GM23248 (cell line): Measurements from ENCODE around the gene XPNPEP1. TPM values are rescaled to one million over a fixed set of nuclear protein-coding genes. Genes with fewer than 3 reads are reported as not detected.

Source experiments
- DNase-seq: peaks from one replicate; pipeline ENCODE4 v3.0.0-alpha.2; 2015
- H2AFZ ChIP-seq: fragments of 200-600 bp; sonication (generic); 2 replicates; pipeline ENCODE4 v1.6.1; 2016; ENCODE audit warnings: antibody characterized with exemption
- H3F3A ChIP-seq: fragments of 200-600 bp; sonication (generic); 2 replicates; pipeline ENCODE4 v1.6.1; 2016; ENCODE audit warnings: mild to moderate bottlenecking, antibody characterized with exemption, mixed run types; ENCODE audit not compliant: insufficient read depth
- H3K27ac ChIP-seq: fragments of 200-600 bp; sonication (generic); 2 replicates; pipeline ENCODE4 v1.5.1; 2016; ENCODE audit warnings: mild to moderate bottlenecking
- H3K27me3 ChIP-seq: fragments of 200-600 bp; sonication (generic); replicated peaks from 2 replicates; pipeline ENCODE4 v1.6.1; 2016; ENCODE audit warnings: mild to moderate bottlenecking; ENCODE audit not compliant: insufficient read depth
- H3K36me3 ChIP-seq: fragments of 200-600 bp; sonication (generic); 2 replicates; pipeline ENCODE4 v1.6.1; 2016; ENCODE audit warnings: low read depth, mild to moderate bottlenecking
- H3K4me1 ChIP-seq: fragments of 200-600 bp; sonication (generic); 2 replicates; pipeline ENCODE4 v1.6.1; 2016; ENCODE audit warnings: mild to moderate bottlenecking; ENCODE audit not compliant: insufficient read depth
- H3K4me2 ChIP-seq: fragments of 200-600 bp; sonication (generic); one replicate; pipeline ENCODE4 v1.6.1; 2016; ENCODE audit warnings: mild to moderate bottlenecking; ENCODE audit not compliant: unreplicated experiment
- H3K4me3 ChIP-seq: fragments of 200-600 bp; sonication (generic); 2 replicates; pipeline ENCODE4 v1.5.1; 2016; ENCODE audit warnings: mild to moderate bottlenecking
- H3K79me2 ChIP-seq: fragments of 200-600 bp; sonication (generic); 2 replicates; pipeline ENCODE4 v1.6.1; 2016; ENCODE audit warnings: mild to moderate bottlenecking; ENCODE audit not compliant: insufficient read depth
- H3K9ac ChIP-seq: fragments of 200-600 bp; sonication (generic); 2 replicates; pipeline ENCODE4 v1.6.1; 2016; ENCODE audit warnings: mild to moderate bottlenecking
- H3K9me2 ChIP-seq: fragments of 200-600 bp; sonication (generic); 2 replicates; pipeline ENCODE4 v1.6.1; 2016; ENCODE audit warnings: mixed run types, mild to moderate bottlenecking, moderate library complexity; ENCODE audit not compliant: insufficient read depth
- H3K9me3 ChIP-seq: fragments of 200-600 bp; sonication (generic); one replicate; pipeline ENCODE4 v1.6.1; 2017; ENCODE audit warnings: low read depth
- H4K20me1 ChIP-seq: fragments of 200-600 bp; sonication (generic); 2 replicates; pipeline ENCODE4 v1.6.0; 2016; ENCODE audit not compliant: insufficient read depth
- EZH2 ChIP-seq: fragments of 200-600 bp; sonication (generic); IDR thresholded peaks from 2 replicates; pipeline ENCODE4 v1.6.1; 2018; ENCODE audit warnings: antibody characterized with exemption, mild to moderate bottlenecking; ENCODE audit not compliant: insufficient read depth, poor library complexity, severe bottlenecking
- EZH2phosphoT487 ChIP-seq: fragments of 200-600 bp; sonication (generic); IDR thresholded peaks from 2 replicates; pipeline ENCODE4 v1.6.1; 2018; ENCODE audit warnings: antibody characterized with exemption, moderate library complexity, mild to moderate bottlenecking, low read depth; ENCODE audit not compliant: insufficient read depth
- WGBS, 2 experiments: methylation state at CpG; one replicate each; pipeline ENCODE4 v1.1.6; 2015 to 2017; ENCODE audit warnings: low lambda C conversion rate in 2 of 2, low coverage in 1 of 2; ENCODE audit errors: missing lambda C conversion rate in 2 of 2; 5-methylcytosine and 5-hydroxymethylcytosine counted together
- in situ Hi-C: fragments of 300-500 bp; cut with MboI; formaldehyde crosslinking; loops from 2 replicates; pipeline ENCODE4 v1.15.0; 2020
- polyA plus RNA-seq: library from polyadenylated mRNA; unstranded; fragments of >200 nt; fragmentation: Nextera tagmentation; extraction: Ambion mirVana; gene quantifications from 2 replicates; pipeline ENCODE4 v1.2.1, GENCODE V29; 2016
- total RNA-seq: library from RNA; depleted of rRNA; stranded (reverse); fragments of >200 nt; shearing (Covaris generic); gene quantifications from 2 replicates; pipeline ENCODE4 v1.2.3, GENCODE V29; 2014

XPNPEP1 gene
- total and polyA plus RNA-seq, 2 experiments from 2014 or later = 48.2 to 108 TPM

GRCh38 chr10:109933984-109934565, 10.8 kb upstream of the XPNPEP1 start:
- H3K27ac ChIP-seq = no peak overlapping the region
- no peaks in the 10 kb centered on the region for H4K20me1 ChIP-seq

DNA sequence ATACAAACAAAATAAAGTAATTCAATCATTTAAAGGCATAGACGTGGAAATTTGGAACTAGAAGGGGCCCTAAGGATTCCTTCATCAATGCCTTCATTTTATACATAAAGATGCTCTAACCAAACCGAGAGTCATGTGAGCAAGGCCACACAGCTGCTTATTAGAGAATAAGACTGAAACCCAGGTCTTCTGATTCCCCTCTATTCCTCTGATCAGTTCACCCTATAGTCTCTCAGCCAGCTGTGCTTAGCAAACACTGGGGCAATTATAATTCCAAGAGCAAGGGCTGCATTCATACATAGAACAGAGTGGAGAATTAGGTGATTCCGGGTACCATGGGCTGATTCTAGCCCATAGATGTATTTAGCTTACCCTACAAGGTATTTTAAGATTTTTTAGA, 9.7 kb upstream of the XPNPEP1 start:
- Histone ChIP-seq H3K9me3 (no peaks in the 10 kb centered on the region), H2AFZ (no peak overlapping the region), H3K36me3 (no peaks in the 10 kb centered on the region), H3K79me2 (no peaks in the 10 kb centered on the region), H3F3A (peaks cover 35% of the 10 kb centered on the region), H3K27ac (no peak overlapping the region), H3K4me3 (no peak overlapping the region), H3K4me2 (no peak overlapping the region), H3K9ac (no peak overlapping the region), H3K4me1 (peaks cover 20% of the 10 kb centered on the region), H3K9me2 (no peaks in the 10 kb centered on the region), H4K20me1 (no peaks in the 10 kb centered on the region), H3K27me3 (no peaks in the 10 kb centered on the region)
- no peak for DNase-seq
- TF ChIP-seq EZH2 (no peak), EZH2phosphoT487 (no peak)
- WGBS, 2 experiments = 70% methylated on average over 3 of the region's 3 CpGs
- in situ Hi-C loops = no loop called here

More at GRCh38 chr10:109933984-109934565, 10.8 kb upstream of the XPNPEP1 start:
- TF ChIP-seq EZH2phosphoT487 (no peak), EZH2 (no peak)
- no peaks in the 10 kb centered on the region for H3K79me2 ChIP-seq
- DNase-seq = peak; percentile 39
- no peak overlapping the region for H2AFZ ChIP-seq
- H3K4me3 ChIP-seq = no peak overlapping the region
- H3K9me2 ChIP-seq = no peaks in the 10 kb centered on the region
- H3F3A ChIP-seq = peaks cover 28% of the 10 kb centered on the region
- peaks cover 20% of the 10 kb centered on the region for H3K4me1 ChIP-seq
- WGBS, 2 experiments = 54 to 68% methylated on average over 5 of the region's 5 CpGs
- no peaks in the 10 kb centered on the region for H3K27me3 ChIP-seq
- H3K9ac ChIP-seq = no peak overlapping the region
- no peaks in the 10 kb centered on the region for H3K9me3 ChIP-seq
- in situ Hi-C loops = no loop called here
- no peak overlapping the region for H3K4me2 ChIP-seq
- H3K36me3 ChIP-seq = no peaks in the 10 kb centered on the region

DNA sequence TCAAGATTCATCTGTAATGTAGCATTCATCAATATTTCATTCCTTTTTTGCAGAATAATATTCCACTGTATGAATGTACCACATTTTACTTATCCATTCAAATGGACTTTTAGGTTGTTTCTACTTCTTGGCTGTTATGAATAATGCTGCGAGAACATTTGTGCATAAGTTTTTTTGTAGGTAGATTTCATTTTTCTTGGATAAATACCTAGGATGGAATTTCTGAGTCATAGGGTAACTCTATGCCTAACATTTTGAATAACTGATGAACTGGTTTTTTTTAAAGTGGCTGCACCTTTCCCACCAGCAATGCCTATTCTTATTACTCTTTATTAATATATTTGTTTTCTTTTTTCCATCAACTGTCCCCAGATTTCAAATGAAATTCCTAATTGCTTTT, 9.1 kb upstream of the XPNPEP1 start:
- Histone ChIP-seq H3K27me3 (no peaks in the 10 kb centered on the region), H2AFZ (no peak overlapping the region), H4K20me1 (no peaks in the 10 kb centered on the region), H3K4me3 (no peak overlapping the region), H3F3A (peaks cover 35% of the 10 kb centered on the region), H3K9me3 (no peaks in the 10 kb centered on the region), H3K4me2 (no peak overlapping the region), H3K27ac (no peak overlapping the region), H3K79me2 (no peaks in the 10 kb centered on the region), H3K9me2 (no peaks in the 10 kb centered on the region), H3K36me3 (no peaks in the 10 kb centered on the region), H3K4me1 (peaks cover 20% of the 10 kb centered on the region), H3K9ac (no peak overlapping the region)
- DNase-seq = no peak
- WGBS, 2 experiments = 93 to 98% methylated on average over 1 of the region's 1 CpG
- in situ Hi-C loops = no loop called here
- TF ChIP-seq EZH2phosphoT487 (no peak), EZH2 (no peak)

- TF ChIP-seq EZH2phosphoT487 (no peak), EZH2 (no peak)
- no peaks in the 10 kb centered on the region for H4K20me1 ChIP-seq
- peaks cover 35% of the 10 kb centered on the region for H3F3A ChIP-seq
- H3K4me3 ChIP-seq = no peak overlapping the region
- H3K79me2 ChIP-seq = no peaks in the 10 kb centered on the region
- H3K9me3 ChIP-seq = no peaks in the 10 kb centered on the region
- WGBS, 2 experiments = 89 to 100% methylated on average over 1 of the region's 1 CpG
- H3K27me3 ChIP-seq = no peaks in the 10 kb centered on the region
- H3K9me2 ChIP-seq = no peaks in the 10 kb centered on the region
- H3K4me1 ChIP-seq = peaks cover 23% of the 10 kb centered on the region
- no peak overlapping the region for H2AFZ ChIP-seq
- no peak overlapping the region for H3K9ac ChIP-seq
- no peak overlapping the region for H3K27ac ChIP-seq
- in situ Hi-C loops = no loop called here
- no peaks in the 10 kb centered on the region for H3K36me3 ChIP-seq
- peak; percentile 65 for DNase-seq
- no peak overlapping the region for H3K4me2 ChIP-seq
Observed at GRCh38 chr10:109931163-109931562, 7.9 kb upstream of the XPNPEP1 start.
